GM12878 (cell line): Measurements from ENCODE around the gene PDE8B. TPM values are rescaled to one million over a fixed set of nuclear protein-coding genes. Genes with fewer than 3 reads are reported as not detected.

Experiments
- ATAC-seq: fragments of 200-7000 bp; cut with Tn5 transposase; 3 replicates; pipeline ENCODE4 v1.9.1; 2020; ENCODE audit warnings: mild to moderate bottlenecking, moderate library complexity
- BruUV-seq: library from RNA; stranded (reverse); fragments of 400-500 nt; replicated peaks from 2 replicates; lab custom pipeline; 2021; lab: Mats Ljungman, UMichigan
- CTCF ChIA-PET: fragments of 300-600 bp; sonication (Branson Sonifier 250); formaldehyde crosslinking; extraction: SDS; loops from one replicate; lab custom pipeline; 2021; ENCODE audit warnings: inconsistent platforms; lab: Yijun Ruan, JAX
- POLR2A ChIA-PET: fragments of 350-600 bp; formaldehyde crosslinking; extraction: SDS; loops from one replicate; lab custom pipeline; 2021; ENCODE audit warnings: inconsistent platforms; lab: Charles Lee
- RAD21 ChIA-PET: fragments of 300-600 bp; sonication (Branson Sonifier 250); formaldehyde crosslinking; loops from one replicate; lab custom pipeline; 2023; ENCODE audit warnings: antibody characterized with exemption; ENCODE audit not compliant: unreplicated experiment; lab: Charles Lee
- SMC1A ChIA-PET: fragments of 300-600 bp; sonication (Branson Sonifier 250); formaldehyde crosslinking; loops from one replicate; lab custom pipeline; 2023; ENCODE audit not compliant: unreplicated experiment, uncharacterized antibody; lab: Charles Lee
- DNase-seq: peaks from one replicate; pipeline ENCODE4 v3.0.0-alpha.2; 2011; ENCODE audit warnings: low read depth, low spot score
- FAIRE-seq: peaks from 3 replicates; lab custom pipeline; 2011; peaks lifted over from hg19 to GRCh38; lab: Jason Lieb, UNC
- H2AFZ ChIP-seq: 2 replicates; pipeline ENCODE4 v1.6.0; 2011; ENCODE audit warnings: low read depth, low read length, control low read depth; ENCODE audit not compliant: control insufficient read depth
- H3K27ac ChIP-seq: 2 replicates; pipeline ENCODE4 v1.5.1; 2011; ENCODE audit warnings: control low read depth; ENCODE audit not compliant: control insufficient read depth, insufficient read depth
- H3K27me3 ChIP-seq, 2 experiments: replicated peaks in 1 of 2; 2 replicates each; pipeline versions ENCODE4 v1.6.0 to v1.6.1; 2011; ENCODE audit warnings: low read length in 1 of 2; ENCODE audit not compliant: control insufficient read depth in 2 of 2, insufficient read depth in 2 of 2
- H3K36me3 ChIP-seq, 2 experiments: 2 replicates each; pipeline ENCODE4 v1.5.1; 2011; ENCODE audit warnings: low read length in 1 of 2; ENCODE audit not compliant: control insufficient read depth in 2 of 2, insufficient read depth in 2 of 2
- H3K4me1 ChIP-seq: 2 replicates; pipeline ENCODE4 v1.6.1; 2011; ENCODE audit warnings: mild to moderate bottlenecking, low read length, moderate library complexity, mixed read lengths; ENCODE audit not compliant: control insufficient read depth, insufficient read depth
- H3K4me2 ChIP-seq: 2 replicates; pipeline ENCODE4 v1.6.0; 2011; ENCODE audit warnings: control low read depth; ENCODE audit not compliant: control insufficient read depth, insufficient read depth
- H3K4me3 ChIP-seq: fragments of 200-600 bp; sonication (generic); 2 replicates; pipeline ENCODE4 v1.5.1; 2016
- H3K79me2 ChIP-seq: 2 replicates; pipeline ENCODE4 v1.6.0; 2011; ENCODE audit warnings: low read length; ENCODE audit not compliant: control insufficient read depth, insufficient read depth
- H3K9ac ChIP-seq: 2 replicates; pipeline ENCODE4 v1.8.0; 2011; ENCODE audit warnings: low read length, control low read depth, mixed read lengths; ENCODE audit not compliant: control insufficient read depth, insufficient read depth
- H3K9me3 ChIP-seq: replicated peaks from 3 replicates; pipeline ENCODE4 v1.5.1; 2011; ENCODE audit warnings: mild to moderate bottlenecking, low read length; ENCODE audit not compliant: control insufficient read depth, insufficient read depth
- H4K20me1 ChIP-seq: 2 replicates; pipeline ENCODE4 v1.6.0; 2011; ENCODE audit not compliant: control insufficient read depth, insufficient read depth
- ATF7 ChIP-seq: fragments of 450-650 bp; IDR thresholded peaks from 2 replicates; pipeline ENCODE4 v1.6.1; 2016; ENCODE audit warnings: low read depth, mild to moderate bottlenecking
- BCL11A ChIP-seq: IDR thresholded peaks from 2 replicates; pipeline ENCODE4 v1.6.1; 2011; ENCODE audit warnings: low read depth, low read length
- BHLHE40 ChIP-seq, 2 experiments: fragments of 450-650 bp in 1 of 2; IDR thresholded peaks; 2 replicates each; pipeline ENCODE4 v1.6.1; 2011 to 2017; ENCODE audit warnings: low read depth in 2 of 2, borderline replicate concordance in 1 of 2, improper control_type of control experiment in 1 of 2, low read length in 1 of 2, mild to moderate bottlenecking in 1 of 2
- CREM ChIP-seq: IDR thresholded peaks from 2 replicates; pipeline ENCODE4 v1.6.1; 2014; ENCODE audit warnings: antibody characterized with exemption, low read depth
- E2F8 ChIP-seq: fragments of 450-650 bp; IDR thresholded peaks from 2 replicates; pipeline ENCODE4 v1.6.1; 2018; ENCODE audit warnings: mild to moderate bottlenecking, low read depth, moderate library complexity; ENCODE audit not compliant: partially characterized antibody
- EGR1 ChIP-seq, 2 experiments: IDR thresholded peaks; 1 replicate in 1 of 2; 2 replicates in 1 of 2; pipeline ENCODE4 v1.6.1; 2011 to 2012; ENCODE audit warnings: low read depth in 2 of 2, low read length in 2 of 2, borderline replicate concordance in 1 of 2, mild to moderate bottlenecking in 1 of 2, moderate library complexity in 1 of 2
- EZH2 ChIP-seq: IDR thresholded peaks from 2 replicates; pipeline ENCODE4 v1.6.1; 2012; ENCODE audit warnings: low read depth, mild to moderate bottlenecking, control low read depth, inconsistent platforms, low read length, borderline replicate concordance; ENCODE audit not compliant: control insufficient read depth
- IKZF2 ChIP-seq, 2 experiments: fragments of 450-650 bp; IDR thresholded peaks; 2 replicates each; pipeline ENCODE4 v1.6.1; 2017; ENCODE audit warnings: mild to moderate bottlenecking in 2 of 2, moderate library complexity in 2 of 2
- JUNB ChIP-seq: IDR thresholded peaks from 2 replicates; pipeline ENCODE4 v1.6.1; 2016; ENCODE audit warnings: antibody characterized with exemption, mild to moderate bottlenecking
- JUND ChIP-seq: IDR thresholded peaks from 2 replicates; pipeline ENCODE4 v1.6.1; 2012; ENCODE audit warnings: low read depth, mild to moderate bottlenecking, low read length, improper control_type of control experiment, moderate library complexity
- RAD21 ChIP-seq: IDR thresholded peaks from 2 replicates; pipeline ENCODE4 v1.6.1; 2011; ENCODE audit warnings: mild to moderate bottlenecking, low read depth, low read length, moderate library complexity; ENCODE audit not compliant: insufficient read depth
- RELB ChIP-seq: fragments of 450-650 bp; IDR thresholded peaks from 2 replicates; pipeline ENCODE4 v1.6.1; 2017; ENCODE audit warnings: low read depth, mild to moderate bottlenecking, moderate library complexity
- SKIL ChIP-seq: fragments of 450-650 bp; IDR thresholded peaks from 2 replicates; pipeline ENCODE4 v1.6.1; 2017; ENCODE audit warnings: mild to moderate bottlenecking, low read depth, inconsistent platforms; ENCODE audit not compliant: poor library complexity, severe bottlenecking
- SMAD5 ChIP-seq: IDR thresholded peaks from 2 replicates; pipeline ENCODE4 v1.6.1; 2016; ENCODE audit warnings: antibody characterized with exemption, low read depth
- WGBS: methylation state at CpG from one replicate; pipeline ENCODE4 v1.1.6; 2016; ENCODE audit warnings: low lambda C conversion rate; ENCODE audit not compliant: insufficient replicate concordance, insufficient coverage; ENCODE audit errors: missing lambda C conversion rate; 5-methylcytosine and 5-hydroxymethylcytosine counted together
- in situ Hi-C: fragments of 300-500 bp; cut with MboI; formaldehyde crosslinking; loops from 9 replicates; pipeline ENCODE4 v1.14.3; 2018; ENCODE audit warnings: mixed read lengths
- intact Hi-C: fragments of 100-400 bp; cut with micrococcal nuclease; formaldehyde crosslinking; loops from one replicate; pipeline ENCODE4 v1.14.2; 2022; ENCODE audit not compliant: unreplicated experiment
- polyA plus RNA-seq, 11 experiments: library from polyadenylated mRNA; depleted of rRNA in 4 of 11; unstranded in 6 of 11; stranded (reverse) in 5 of 11; fragments of >200 nt; fragmentation: Nextera tagmentation in 4 of 11; fragmentation: Illumina TruSeq in 1 of 11; extraction: Ambion mirVana in 4 of 11; extraction: Trizol in 1 of 11; gene quantifications; 1 replicate in 1 of 11; 2 replicates in 10 of 11; pipeline versions ENCODE4 v1.2.1 to v1.2.3, GENCODE V29; 2011 to 2016; ENCODE audit warnings: inconsistent platforms in 2 of 11, missing spikeins in 2 of 11, low read depth in 1 of 11
- total RNA-seq, 4 experiments: library from RNA; depleted of rRNA in 3 of 4; stranded (reverse); fragments of >200 nt in 3 of 4; fragmentation: Illumina TruSeq in 1 of 4; extraction: Trizol in 1 of 4; gene quantifications; 2 replicates each; pipeline versions ENCODE4 v1.2.1 to v1.2.3, GENCODE V29; 2013 to 2021

The PDE8B gene
- total and polyA plus RNA-seq, 10 of the 15 experiments (the other 5 are each of a cell fraction or from before 2014, with no cell fraction given), result 0.03 to 0.44 (median 0.20) TPM; not detected in 3

GRCh38 chr5:77356740-77357139 is 146.3 kb downstream of the PDE8B start:
- intact Hi-C loops (no loop called here), in situ Hi-C loops (no loop called here)
- Histone ChIP-seq H3K27ac (no peak overlapping the region), H2AFZ (no peak overlapping the region), H3K36me3 (no peaks in the 10 kb centered on the region), H3K4me1 (peaks cover 16% of the 10 kb centered on the region), H3K27me3 (no peaks in the 10 kb centered on the region), H3K79me2 (no peaks in the 10 kb centered on the region), H3K4me3 (no peak overlapping the region), H3K4me2 (peak overlapping the region; percentile 51; the same call in 1 of the 2 replicates), H3K9ac (no peak overlapping the region), H3K9me3 (no peaks in the 10 kb centered on the region), H4K20me1 (no peaks in the 10 kb centered on the region)
- DNase-seq (peak; percentile 84), FAIRE-seq (peak; percentile 78), ATAC-seq (peak; percentile 94)
- POLR2A ChIA-PET, result interaction anchor here (0.7 kb wide), 1 partner anchor 36 kb away, joined by 3 read pairs; no protein-coding TSS in a partner anchor
- no TSS peak for BruUV-seq
- WGBS, result 4% methylated on average over 3 of the region's 3 CpGs
- CTCF ChIA-PET, result interaction anchor here (0.6 to 1.2 kb wide), 2 partner anchors 14 to 117 kb away, joined by 3 read pairs; no protein-coding TSS in a partner anchor
- SMC1A ChIA-PET, result interaction anchor here (1.2 to 2.7 kb wide), 7 partner anchors 10 to 134 kb away, joined by 4 to 18 read pairs (median 5); no protein-coding TSS in a partner anchor
- RAD21 ChIA-PET, result interaction anchor here (0.8 to 3.9 kb wide), 5 partner anchors 22 to 135 kb away, joined by 3 to 12 read pairs (median 4); partner anchors contain the start of gene WDR41
- TF ChIP-seq ATF7 (peak; percentile 61), EZH2 (no peak), BHLHE40 (IDR thresholded peaks at IDR 0.05; ENCODE audit: borderline replicate concordance in 1 of 2, low read depth in 2 of 2, low read length in 1 of 2) (peak; percentile 90 to 93), E2F8 (no peak), SKIL (peak; percentile 77), RAD21 (peak; percentile 38; the same call in 1 of the 2 replicates), CREM (peak; percentile 51; the same call in 1 of the 2 replicates), JUND (peak; percentile 66; the same call in 1 of the 2 replicates), IKZF2 (IDR thresholded peaks at IDR 0.05) (peak; percentile 82), BCL11A (peak; percentile 77; the same call in 1 of the 2 replicates), JUNB (peak; percentile 88), RELB (peak; percentile 34; the same call in 1 of the 2 replicates), EGR1 (IDR thresholded peaks at IDR 0.05; ENCODE audit: borderline replicate concordance in 1 of 2, low read depth in 2 of 2, low read length in 2 of 2) (no peak), SMAD5 (no peak)
